GM18909 (cell line): Measurements from ENCODE around the gene USP21.
A peak's percentile ranks its signal among the peaks of the same experiment; 100 is the strongest.
"Not testable (repeated sequence)": the region's sequence is repeated elsewhere in the genome, so short reads cannot be mapped to it uniquely, and the experiment has no call there.

ENCODE experiments used
- ATAC-seq: cut with Tn5 transposase; IDR thresholded peaks from one replicate; pipeline ENCODE4 v1.9.1; 2021; ENCODE audit warnings: mild to moderate bottlenecking; ENCODE audit not compliant: unreplicated experiment, poor library complexity

The USP21 gene

DNA sequence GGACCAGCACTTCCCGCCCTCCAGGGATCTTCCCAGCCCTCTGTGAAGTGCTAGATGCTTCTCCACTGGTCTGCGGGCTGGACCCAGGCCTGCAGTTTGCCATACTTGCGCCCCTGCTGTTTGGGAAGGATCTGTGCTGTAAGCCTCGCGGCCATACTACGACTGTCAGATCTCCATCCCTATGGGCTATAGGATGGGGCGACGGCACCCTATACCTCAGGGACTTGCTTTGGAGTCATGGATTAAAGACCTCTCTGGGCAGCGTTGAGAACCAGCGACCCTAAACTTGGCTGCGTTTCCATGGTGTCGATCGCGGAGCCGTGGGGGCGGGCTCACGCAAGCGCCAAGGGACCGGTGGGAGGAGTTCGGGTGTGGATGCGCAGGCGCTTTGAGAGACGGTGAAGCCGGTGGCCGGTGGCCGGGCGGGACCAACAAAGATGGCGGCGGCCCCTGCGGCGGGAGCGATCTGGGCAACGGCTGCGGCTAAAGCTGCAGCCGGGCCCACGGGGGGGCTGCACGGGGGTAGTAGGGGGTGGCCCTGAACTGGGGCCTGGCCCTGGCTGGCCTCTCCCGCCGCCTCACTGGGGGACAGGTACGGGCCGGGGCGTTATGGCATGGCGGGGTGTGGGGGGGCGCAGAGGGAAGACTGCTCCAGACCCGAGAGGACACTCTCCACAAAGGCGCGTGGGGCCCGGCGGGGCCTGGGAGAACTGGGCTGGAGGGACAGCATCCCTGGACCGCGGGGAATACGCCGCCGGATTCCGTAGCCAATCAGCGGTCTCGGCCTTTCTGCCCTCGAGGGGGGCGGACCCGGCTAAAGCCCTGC is at the start of gene USP21:
Gene USP21 (plus strand): TSS at position 414 of the 826 bp plus-strand sequence. CDS start 1,141 bp downstream, outside the sequence.
- peak; percentile 87 for ATAC-seq

- ATAC-seq, result no peak
Measured at GRCh38 chr1:161111117-161111516, 48.2 kb upstream of the USP21 start.

DNA sequence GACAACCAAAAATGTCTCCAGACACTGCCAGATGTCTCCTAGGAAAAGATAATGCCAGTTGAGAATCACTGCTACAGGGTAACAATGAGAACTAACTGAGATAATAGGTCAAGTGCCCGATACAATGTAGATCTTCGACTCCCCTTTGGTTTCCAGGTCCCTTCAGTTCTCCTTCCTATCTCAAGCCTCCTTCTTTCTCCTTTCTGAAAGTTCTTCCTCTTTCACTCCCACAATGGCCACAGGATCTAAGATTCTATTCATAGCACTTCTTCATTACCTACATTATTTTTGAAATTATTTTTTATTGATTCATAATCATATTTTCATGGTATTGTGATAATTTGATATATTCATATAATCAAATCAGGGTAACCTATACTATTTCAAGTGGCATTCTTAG is 47.8 kb upstream of the USP21 start:
- no peak for ATAC-seq

DNA sequence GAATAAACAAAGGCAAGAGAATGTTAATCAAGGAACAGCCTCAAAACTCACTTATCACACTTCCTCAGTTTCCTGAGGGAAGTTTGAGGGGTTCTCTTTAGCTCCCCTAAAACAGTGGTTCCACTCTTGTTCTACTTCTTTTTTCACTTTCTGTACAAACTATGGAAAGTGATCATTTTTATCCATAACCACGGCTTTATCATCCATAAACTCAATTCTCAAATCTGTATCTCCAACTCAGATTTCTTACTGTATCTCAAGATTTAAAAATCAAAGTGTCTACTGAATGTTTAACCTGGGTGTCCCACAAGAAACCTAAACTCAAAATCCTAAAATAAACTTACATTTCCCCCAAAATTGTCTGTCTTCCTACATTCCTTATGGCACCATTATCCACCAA is 45.4 kb upstream of the USP21 start:
- ATAC-seq, result no peak

DNA sequence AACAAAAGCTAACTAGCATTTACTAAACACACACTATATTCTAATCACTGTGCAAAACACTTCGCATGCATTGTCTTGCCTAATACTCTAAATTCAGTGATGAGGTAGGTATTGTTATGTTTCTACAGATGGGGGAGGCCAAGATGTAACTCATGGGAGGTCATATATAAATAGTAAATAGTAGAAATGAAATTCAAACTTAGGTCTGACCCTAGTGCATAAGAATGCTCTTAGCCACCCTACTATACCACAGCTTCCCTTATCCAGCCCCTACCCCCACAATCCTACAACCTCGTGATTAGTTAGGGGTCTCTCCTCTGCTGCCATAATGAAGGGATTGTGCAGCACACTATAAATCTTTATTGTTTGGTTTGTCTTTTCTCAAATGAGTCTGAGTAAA is 44.7 kb upstream of the USP21 start:
- ATAC-seq, result no peak

GRCh38 chr1:161115132-161115711 is 44.1 kb upstream of the USP21 start:
- no peak for ATAC-seq

- ATAC-seq, result not testable (repeated sequence)
Measured at GRCh38 chr1:161115961-161116360, 43.3 kb upstream of the USP21 start.

DNA sequence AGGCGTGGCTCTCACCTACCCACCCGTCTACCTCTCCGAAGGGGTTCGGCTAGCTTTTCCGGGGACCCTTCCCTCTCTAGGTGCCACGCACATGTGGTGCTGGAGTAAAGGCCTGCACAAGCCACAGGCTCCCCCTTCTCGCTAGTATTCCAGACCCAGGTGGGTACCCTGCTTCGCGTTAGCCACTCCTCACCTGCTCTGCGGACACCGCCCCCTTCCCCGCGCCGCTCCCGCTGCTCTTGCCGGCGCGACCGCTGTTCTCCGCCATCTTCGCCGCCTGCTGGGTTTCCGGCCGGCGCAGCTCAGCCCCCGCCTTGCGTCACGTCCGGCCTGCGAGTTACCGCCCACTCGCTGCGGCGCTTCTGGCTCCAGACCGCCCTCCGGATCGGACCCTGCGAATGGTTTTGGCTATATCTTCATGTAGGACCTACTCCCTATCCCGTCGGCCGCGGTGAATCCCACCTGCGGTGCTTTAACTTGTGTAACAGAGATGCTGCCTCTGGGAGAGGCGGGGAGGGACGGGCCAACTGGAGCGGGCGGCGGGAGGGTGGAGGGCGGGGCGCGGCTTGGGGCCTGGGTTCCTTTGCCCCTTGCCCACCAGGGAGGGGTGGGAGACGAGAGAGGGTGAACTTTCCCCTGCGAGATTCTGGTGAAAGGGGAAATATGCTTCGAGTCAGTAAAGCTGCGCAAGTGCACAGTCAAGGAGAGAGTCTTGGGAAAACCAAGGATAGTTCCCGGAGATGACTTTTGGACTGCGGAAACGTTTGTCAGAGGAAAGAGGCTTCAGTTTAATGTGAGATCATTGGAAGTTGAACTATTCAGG is 41.3 kb upstream of the USP21 start, which contains the start of the genes NIT1 and PFDN2:
Gene NIT1 (plus strand): TSS at position 347 of the 823 bp plus-strand sequence. CDS start 72 bp downstream, at position 419.
Gene PFDN2 (minus strand): TSS at position 279 of the 823 bp plus-strand sequence. CDS start 11 bp downstream, at position 268.
- ATAC-seq, result peak; percentile 82

DNA sequence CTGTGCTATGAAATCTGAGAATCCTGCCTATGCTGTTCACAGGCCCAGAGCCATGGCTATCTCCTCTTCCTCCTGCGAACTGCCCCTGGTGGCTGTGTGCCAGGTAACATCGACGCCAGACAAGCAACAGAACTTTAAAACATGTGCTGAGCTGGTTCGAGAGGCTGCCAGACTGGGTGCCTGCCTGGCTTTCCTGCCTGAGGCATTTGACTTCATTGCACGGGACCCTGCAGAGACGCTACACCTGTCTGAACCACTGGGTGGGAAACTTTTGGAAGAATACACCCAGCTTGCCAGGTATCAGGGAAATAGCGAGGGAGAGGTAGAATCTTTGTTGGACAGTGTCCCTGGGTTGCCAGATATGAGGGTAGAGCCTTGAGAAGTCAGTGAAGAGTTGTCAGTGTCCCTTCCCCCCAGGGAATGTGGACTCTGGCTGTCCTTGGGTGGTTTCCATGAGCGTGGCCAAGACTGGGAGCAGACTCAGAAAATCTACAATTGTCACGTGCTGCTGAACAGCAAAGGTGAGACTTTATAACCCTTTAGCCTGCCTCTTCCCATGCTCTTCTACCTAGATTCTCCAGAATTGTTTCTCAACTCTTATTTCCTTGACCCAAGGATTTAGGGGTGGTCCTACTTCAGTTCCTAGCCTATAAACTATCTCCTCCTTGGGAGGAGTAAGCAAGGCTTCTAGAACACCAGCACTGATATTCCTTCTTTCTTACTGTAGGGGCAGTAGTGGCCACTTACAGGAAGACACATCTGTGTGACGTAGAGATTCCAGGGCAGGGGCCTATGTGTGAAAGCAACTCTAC is 40.0 kb upstream of the USP21 start:
- peak; percentile 38 for ATAC-seq

DNA sequence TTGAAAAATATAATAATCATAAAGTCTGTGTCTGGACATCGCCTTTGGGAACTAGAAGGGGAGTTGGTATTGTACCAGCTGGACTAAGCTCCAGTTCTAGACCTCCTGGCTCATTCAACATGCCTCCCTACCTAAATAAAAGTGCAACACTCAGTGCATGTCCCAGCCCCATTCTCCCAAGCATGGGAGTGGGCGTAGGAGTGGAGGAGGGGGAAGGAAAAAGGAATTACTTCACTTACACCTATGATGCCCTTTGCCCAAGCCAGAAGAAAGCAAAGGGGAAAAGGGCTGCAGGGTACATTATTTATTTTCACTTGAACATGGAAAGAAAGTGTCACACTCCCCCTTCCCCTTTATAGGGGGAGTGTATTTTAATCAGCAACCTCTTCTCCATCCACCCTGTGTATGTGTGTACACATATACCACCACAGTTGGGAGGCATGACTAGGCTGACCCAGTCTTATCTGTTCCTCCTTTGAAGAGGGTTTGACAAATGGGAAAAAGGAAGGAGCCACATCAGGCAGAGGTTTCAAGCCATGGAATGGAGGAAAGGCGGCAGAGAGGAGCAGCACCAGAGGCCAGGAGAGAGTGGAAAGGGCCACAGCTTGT is 38.2 kb upstream of the USP21 start:
- no peak for ATAC-seq

DNA sequence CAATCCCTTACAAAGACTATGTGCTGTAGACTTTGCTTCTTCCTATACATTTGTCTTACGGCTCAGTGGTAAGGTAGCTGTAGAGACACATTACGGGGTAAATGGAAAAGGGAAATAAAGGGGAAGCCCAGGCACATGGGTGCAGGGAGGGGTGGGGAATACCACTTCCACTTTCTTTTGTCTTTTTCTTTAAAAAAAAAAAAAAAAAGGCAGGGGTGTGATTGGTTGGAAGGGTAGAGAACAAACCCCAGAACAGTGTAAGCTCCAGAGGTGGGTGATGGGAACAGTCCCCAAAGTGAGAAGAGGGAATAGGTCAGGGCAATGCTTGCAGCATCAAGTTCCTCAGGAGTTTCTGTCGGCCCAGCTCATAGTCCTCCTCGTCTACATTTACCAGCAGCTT is 37.5 kb upstream of the USP21 start:
- no peak for ATAC-seq

DNA sequence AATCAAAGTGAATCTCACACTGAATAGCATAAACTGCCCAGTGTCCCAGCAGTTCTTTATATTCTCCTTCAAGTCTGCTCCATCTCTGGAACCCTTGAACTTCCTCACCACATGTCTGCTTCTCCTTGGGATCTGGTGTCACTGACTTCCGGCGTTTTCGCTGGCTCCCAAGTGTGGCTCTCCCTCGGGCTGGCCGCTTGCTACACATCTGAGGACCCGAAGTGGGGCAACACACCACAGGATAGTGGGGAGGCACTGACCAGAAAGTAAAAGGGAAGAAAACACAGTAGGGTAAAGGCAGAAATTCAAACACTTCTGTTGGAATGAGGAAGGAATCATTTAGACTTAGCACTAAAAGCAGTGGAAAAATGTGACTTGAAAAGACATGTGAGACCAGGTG is 36.3 kb upstream of the USP21 start:
- no peak for ATAC-seq

DNA sequence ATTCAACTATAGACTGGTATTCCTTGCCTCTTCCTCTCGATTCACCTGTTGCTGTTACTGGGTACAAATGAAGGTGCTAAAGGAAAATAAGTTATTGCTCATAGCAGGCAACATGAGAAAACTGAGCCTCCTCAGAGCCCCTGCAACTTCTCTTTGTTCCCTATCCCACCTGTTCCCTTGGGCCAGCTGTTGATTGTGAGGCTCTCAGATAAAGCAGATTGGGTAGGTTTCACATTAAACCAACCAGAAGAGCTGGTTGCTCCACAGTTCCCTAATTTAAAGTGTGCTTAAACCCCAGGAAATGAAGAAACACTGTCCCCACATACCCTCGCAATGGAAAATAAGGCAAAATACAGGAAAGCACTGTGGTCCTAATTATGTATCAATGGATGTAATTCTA is 31.7 kb upstream of the USP21 start:
- ATAC-seq, result no peak

DNA sequence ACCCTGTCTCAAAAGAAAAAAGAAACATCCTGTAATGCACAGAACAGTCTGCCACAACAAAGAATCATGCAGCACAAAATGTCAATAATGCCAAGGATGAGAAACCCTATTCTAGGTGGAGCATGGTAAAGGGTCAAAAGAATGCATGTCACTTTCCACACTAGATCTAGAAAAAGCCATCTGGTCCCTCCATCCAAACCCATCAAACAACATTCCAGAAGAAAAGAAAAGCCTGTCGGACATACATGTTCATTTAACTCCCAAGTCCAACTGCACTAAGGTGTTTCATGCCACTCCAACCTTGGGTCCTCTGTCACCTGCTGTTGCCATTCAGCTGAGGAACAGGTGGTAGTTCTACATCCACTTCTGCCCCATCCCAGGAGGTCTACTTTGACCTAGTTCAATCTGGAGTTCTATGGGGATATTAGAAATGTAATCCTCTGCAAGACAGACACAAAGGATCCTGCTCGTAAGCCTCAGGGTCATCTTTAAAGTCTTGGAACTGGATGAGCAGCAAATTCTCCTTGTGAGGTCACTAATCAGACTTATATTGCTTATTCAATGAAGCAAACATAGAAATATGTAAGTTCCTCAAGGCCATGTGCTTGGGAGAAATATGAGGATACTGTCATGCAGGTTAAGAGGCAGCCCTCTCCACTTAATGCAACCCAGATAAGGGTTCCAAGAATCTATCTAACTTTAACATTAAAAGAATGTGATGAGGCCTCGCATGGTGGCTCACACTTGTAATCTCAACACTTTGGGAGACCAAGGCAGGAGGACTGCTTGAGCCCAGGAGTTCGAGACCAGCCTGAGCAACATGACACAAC is 30.5 kb upstream of the USP21 start:
- no peak for ATAC-seq

GRCh38 chr1:161130266-161130665 is 29.0 kb upstream of the USP21 start:
- ATAC-seq, result no peak

- ATAC-seq, result peak; percentile 8
Measured at GRCh38 chr1:161131523-161132409, 27.5 kb upstream of the USP21 start.

DNA sequence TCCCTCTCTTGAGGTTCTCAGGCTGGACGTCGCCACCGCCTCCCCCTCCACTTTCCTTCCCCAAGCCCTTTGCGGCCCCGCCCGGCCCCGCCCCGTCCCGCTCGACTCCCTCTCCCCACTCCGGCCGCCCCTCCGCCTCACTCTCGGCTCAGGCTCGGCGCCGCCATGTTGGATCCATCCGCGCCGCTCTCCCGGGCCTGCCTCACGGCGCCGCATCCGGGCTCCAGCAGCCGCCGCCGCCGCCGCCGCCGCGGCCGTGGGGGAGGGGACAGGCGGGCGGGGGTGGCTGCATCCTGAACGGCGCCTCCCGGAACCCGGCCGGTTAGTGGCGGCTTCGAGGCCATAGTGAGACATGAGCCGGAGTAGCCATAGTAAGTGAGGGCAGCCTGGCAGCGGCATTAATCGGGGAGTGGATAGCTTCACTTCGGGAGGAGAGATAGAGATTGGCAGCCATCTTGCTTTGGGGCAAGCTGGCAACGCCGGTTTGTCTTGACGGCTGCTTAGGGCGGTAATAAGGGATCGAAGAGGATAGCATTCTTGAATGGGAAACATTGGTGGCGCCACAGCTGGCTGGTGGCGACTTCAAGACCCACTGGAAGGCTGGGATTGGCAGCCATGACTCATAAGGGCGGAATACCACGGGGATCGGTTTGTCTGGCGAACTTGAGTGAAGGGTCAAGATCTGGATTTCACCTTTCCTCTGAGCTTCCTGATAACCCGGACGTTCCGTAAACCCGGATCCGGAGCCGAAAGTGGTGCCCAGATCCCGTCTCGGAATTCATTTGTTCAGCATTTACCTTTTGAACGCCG is 26.7 kb upstream of the USP21 start, which contains the start of gene DEDD:
Gene DEDD (minus strand): TSS at position 258 of the 810 bp plus-strand sequence. CDS start 8,205 bp downstream, outside the sequence.
- peak; percentile 92 for ATAC-seq
